Loucy (cell line): ENCODE data around the gene SCAF1.

Experiments used
- H2AFZ ChIP-seq: fragments of 200-600 bp; sonication (generic); 2 replicates; pipeline ENCODE4 v1.6.0; 2016; ENCODE audit warnings: antibody characterized with exemption, mild to moderate bottlenecking, low read length, moderate library complexity
- H3F3A ChIP-seq: fragments of 200-600 bp; 2 replicates; pipeline ENCODE4 v1.6.0; 2016; ENCODE audit warnings: antibody characterized with exemption, low read depth, mild to moderate bottlenecking
- H3K27me3 ChIP-seq: fragments of 200-600 bp; sonication (generic); 2 replicates; pipeline ENCODE4 v1.6.1; 2014; ENCODE audit warnings: low read length, mild to moderate bottlenecking; ENCODE audit not compliant: insufficient read depth, poor library complexity, severe bottlenecking
- H3K36me3 ChIP-seq: fragments of 200-600 bp; sonication (generic); 2 replicates; pipeline ENCODE4 v1.6.1; 2016; ENCODE audit warnings: low read length; ENCODE audit not compliant: insufficient read depth
- H3K4me1 ChIP-seq: fragments of 200-600 bp; sonication (generic); 2 replicates; pipeline ENCODE4 v1.5.1; 2014; ENCODE audit warnings: low read length, mild to moderate bottlenecking; ENCODE audit not compliant: insufficient read depth, poor library complexity, severe bottlenecking
- H3K4me2 ChIP-seq: fragments of 200-600 bp; sonication (generic); 2 replicates; pipeline ENCODE4 v1.6.0; 2014; ENCODE audit warnings: antibody characterized with exemption, low read length, low read depth, mild to moderate bottlenecking; ENCODE audit not compliant: poor library complexity, severe bottlenecking
- H3K4me3 ChIP-seq: fragments of 200-600 bp; sonication (generic); 2 replicates; pipeline ENCODE4 v1.5.1; 2014; ENCODE audit warnings: low read length, mild to moderate bottlenecking, mixed read lengths; ENCODE audit not compliant: poor library complexity, severe bottlenecking
- H3K79me2 ChIP-seq: fragments of 200-600 bp; sonication (generic); 2 replicates; pipeline ENCODE4 v1.6.1; 2014; ENCODE audit warnings: low read length; ENCODE audit not compliant: insufficient read depth
- H3K9ac ChIP-seq: fragments of 200-600 bp; sonication (generic); 2 replicates; pipeline ENCODE4 v1.6.0; 2014; ENCODE audit warnings: mild to moderate bottlenecking, low read depth, low read length, moderate library complexity; ENCODE audit not compliant: poor library complexity, severe bottlenecking
- H3K9me2 ChIP-seq: fragments of 200-600 bp; sonication (generic); replicated peaks from 2 replicates; pipeline ENCODE4 v1.6.1; 2016; ENCODE audit warnings: low read depth, low read length, mixed read lengths
- H3K9me3 ChIP-seq: fragments of 200-600 bp; sonication (generic); 2 replicates; pipeline ENCODE4 v1.6.1; 2014; ENCODE audit warnings: mild to moderate bottlenecking, antibody characterized with exemption, low read length, low read depth; ENCODE audit not compliant: insufficient read depth
- H4K20me1 ChIP-seq: fragments of 200-600 bp; sonication (generic); 2 replicates; pipeline ENCODE4 v1.6.0; 2014; ENCODE audit warnings: antibody characterized with exemption, low read length, mild to moderate bottlenecking; ENCODE audit not compliant: insufficient read depth, poor library complexity, severe bottlenecking
- CTCF ChIP-seq: fragments of 200-600 bp; sonication (generic); conservative IDR thresholded peaks from 2 replicates; pipeline ENCODE4 v1.5.1; 2014; ENCODE audit warnings: mild to moderate bottlenecking, antibody characterized with exemption, low read length
- EZH2phosphoT487 ChIP-seq: fragments of 200-600 bp; IDR thresholded peaks from 2 replicates; pipeline ENCODE4 v1.6.1; 2018; ENCODE audit warnings: antibody characterized with exemption, mild to moderate bottlenecking, moderate library complexity, borderline replicate concordance

The SCAF1 gene

GRCh38 chr19:49683814-49684250 is 41.8 kb downstream of the SCAF1 start:
- H3K36me3 ChIP-seq: peaks cover 71% of the 10 kb centered on the region; the same call in 1 of the 2 replicates
- H3K79me2 ChIP-seq: peaks cover 33% of the 10 kb centered on the region

GRCh38 chr19:49684251-49684982 is 42.4 kb downstream of the SCAF1 start:
- H3K36me3 ChIP-seq: peaks cover 73% of the 10 kb centered on the region; the same call in 1 of the 2 replicates
- H3K9ac ChIP-seq: no peak overlapping the region
- H3K4me1 ChIP-seq: peaks cover 17% of the 10 kb centered on the region
- no peaks in the 10 kb centered on the region for H3K9me3 ChIP-seq
- H3K4me3 ChIP-seq: no peak overlapping the region
- H3K27me3 ChIP-seq: no peaks in the 10 kb centered on the region
- H3K9me2 ChIP-seq: no peaks in the 10 kb centered on the region
- no peak overlapping the region for H2AFZ ChIP-seq
- no peak overlapping the region for H3K4me2 ChIP-seq
- H3F3A ChIP-seq: no peaks in the 10 kb centered on the region
- peaks cover 27% of the 10 kb centered on the region for H3K79me2 ChIP-seq
- TF ChIP-seq EZH2phosphoT487: no peak
- peak; percentile 54 for TF ChIP-seq CTCF
- H4K20me1 ChIP-seq: peaks cover 35% of the 10 kb centered on the region

More at GRCh38 chr19:49683814-49684250, 41.8 kb downstream of the SCAF1 start:
- Histone ChIP-seq H3F3A (no peaks in the 10 kb centered on the region), H4K20me1 (peaks cover 40% of the 10 kb centered on the region), H3K9me2 (no peaks in the 10 kb centered on the region), H3K27me3 (no peaks in the 10 kb centered on the region), H3K9ac (no peak overlapping the region), H3K4me2 (no peak overlapping the region), H3K4me1 (peaks cover 21% of the 10 kb centered on the region), H3K4me3 (no peak overlapping the region), H3K9me3 (no peaks in the 10 kb centered on the region), H2AFZ (no peak overlapping the region)
- no peak for TF ChIP-seq CTCF
- TF ChIP-seq EZH2phosphoT487: no peak

- Histone ChIP-seq H4K20me1 (peaks cover 28% of the 10 kb centered on the region), H3K4me1 (peaks cover 10% of the 10 kb centered on the region), H3K9ac (no peak overlapping the region)
Observed at GRCh38 chr19:49684983-49685553, 43.1 kb downstream of the SCAF1 start.

More at GRCh38 chr19:49684983-49685553, 43.1 kb downstream of the SCAF1 start:
- TF ChIP-seq EZH2phosphoT487 (no peak), CTCF (no peak)
- H3K27me3 ChIP-seq: no peaks in the 10 kb centered on the region
- no peaks in the 10 kb centered on the region for H3K9me2 ChIP-seq
- H3K9me3 ChIP-seq: no peaks in the 10 kb centered on the region
- no peak overlapping the region for H3K4me3 ChIP-seq
- peaks cover 73% of the 10 kb centered on the region; the same call in 1 of the 2 replicates for H3K36me3 ChIP-seq
- peaks cover 20% of the 10 kb centered on the region for H3K79me2 ChIP-seq
- no peak overlapping the region for H3K4me2 ChIP-seq
- no peak overlapping the region for H2AFZ ChIP-seq
- no peaks in the 10 kb centered on the region for H3F3A ChIP-seq
